ENCODE data around the gene PLXNA2.

DNA sequence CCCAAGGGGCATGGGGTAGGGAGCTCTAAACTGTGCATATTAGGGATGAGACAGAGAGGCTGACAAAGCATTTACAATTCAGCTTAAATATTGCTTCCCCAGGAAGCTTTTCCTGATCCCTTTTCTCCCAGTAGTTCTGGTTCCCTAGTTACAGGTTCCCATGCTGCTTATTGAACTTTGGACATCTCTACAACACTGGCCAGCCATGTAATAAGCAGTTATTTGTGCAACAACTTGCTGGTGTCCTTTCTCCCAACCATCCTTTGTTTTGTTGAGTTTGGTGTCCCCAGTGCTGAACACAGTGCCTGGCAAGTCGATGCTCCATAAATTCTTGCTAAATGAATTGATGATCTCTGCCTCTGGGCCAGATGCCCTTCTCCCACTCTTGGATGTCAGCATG, 80.6 kb downstream of the PLXNA2 start:
- TF ChIP-seq POLR2A (IDR thresholded peaks at IDR 0.05; ENCODE audit: low read depth, low read length) (no peak), MXI1 (IDR thresholded peaks at IDR 0.05; ENCODE audit: borderline replicate concordance, low read depth, low read length) (no peak)
- TF ChIP-seq, protein P1, sequence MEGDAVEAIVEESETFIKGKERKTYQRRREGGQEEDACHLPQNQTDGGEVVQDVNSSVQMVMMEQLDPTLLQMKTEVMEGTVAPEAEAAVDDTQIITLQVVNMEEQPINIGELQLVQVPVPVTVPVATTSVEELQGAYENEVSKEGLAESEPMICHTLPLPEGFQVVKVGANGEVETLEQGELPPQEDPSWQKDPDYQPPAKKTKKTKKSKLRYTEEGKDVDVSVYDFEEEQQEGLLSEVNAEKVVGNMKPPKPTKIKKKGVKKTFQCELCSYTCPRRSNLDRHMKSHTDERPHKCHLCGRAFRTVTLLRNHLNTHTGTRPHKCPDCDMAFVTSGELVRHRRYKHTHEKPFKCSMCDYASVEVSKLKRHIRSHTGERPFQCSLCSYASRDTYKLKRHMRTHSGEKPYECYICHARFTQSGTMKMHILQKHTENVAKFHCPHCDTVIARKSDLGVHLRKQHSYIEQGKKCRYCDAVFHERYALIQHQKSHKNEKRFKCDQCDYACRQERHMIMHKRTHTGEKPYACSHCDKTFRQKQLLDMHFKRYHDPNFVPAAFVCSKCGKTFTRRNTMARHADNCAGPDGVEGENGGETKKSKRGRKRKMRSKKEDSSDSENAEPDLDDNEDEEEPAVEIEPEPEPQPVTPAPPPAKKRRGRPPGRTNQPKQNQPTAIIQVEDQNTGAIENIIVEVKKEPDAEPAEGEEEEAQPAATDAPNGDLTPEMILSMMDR (conservative IDR thresholded peaks at IDR 0.05; ENCODE audit: low read depth, low read length), result no peak
